Omental fat pad (tissue), 4 donors: ENCODE results near the gene CCDC92B. TPM values are rescaled to one million over a fixed set of nuclear protein-coding genes. Genes with fewer than 3 reads are reported as not detected.
A peak's percentile ranks its signal among the peaks of the same experiment; 100 is the strongest.
"Not testable (repeated sequence)": the region's sequence is repeated elsewhere in the genome, so short reads cannot be mapped to it uniquely, and the experiment has no call there.

Experiments used
- ATAC-seq: fragments of 150-250 bp; one replicate; pipeline ENCODE4 v1.9.1; 2016; ENCODE audit warnings: mild to moderate bottlenecking, moderate library complexity; ENCODE audit not compliant: low FRiP score
- DNase-seq: peaks from one replicate; pipeline ENCODE4 v3.0.0-alpha.2; 2019; ENCODE audit warnings: low spot score
- CTCF ChIP-seq, 3 donors: fragments of 450-650 bp; IDR thresholded peaks; one replicate each; pipeline ENCODE4 v1.5.1; 2016 to 2017; ENCODE audit warnings: antibody characterized with exemption in 3 of 3, mild to moderate bottlenecking in 3 of 3, moderate library complexity in 2 of 3
- total RNA-seq, 4 donors: library from RNA; depleted of rRNA; stranded (reverse); fragments of >200 nt; gene quantifications; one replicate each; pipeline ENCODE4 v1.1.0, GENCODE V29; 2016

Gene CCDC92B
- total RNA-seq, 4 donors from 2014 or later: not detected

- DNase-seq (peak; percentile 13), ATAC-seq (no peak)
- TF ChIP-seq CTCF (IDR thresholded peaks at IDR 0.05): no peak
Observed at GRCh38 chr17:2687074-2687418, 62.4 kb downstream of the CCDC92B start.

- DNase-seq (peak; percentile 14), ATAC-seq (no peak)
- no peak for TF ChIP-seq CTCF (IDR thresholded peaks at IDR 0.05)
Observed at GRCh38 chr17:2685696-2686095, 63.8 kb downstream of the CCDC92B start.

GRCh38 chr17:2684549-2684948, 64.9 kb downstream of the CCDC92B start:
- DNase-seq: peak; percentile 10
- ATAC-seq: no peak
- TF ChIP-seq CTCF (IDR thresholded peaks at IDR 0.05): no peak

- ATAC-seq (no peak), DNase-seq (peak; percentile 11)
Observed at GRCh38 chr17:2683912-2684311, 65.5 kb downstream of the CCDC92B start.

GRCh38 chr17:2682176-2682938, 67.1 kb downstream of the CCDC92B start:
- ATAC-seq (no peak), DNase-seq (no peak)
- TF ChIP-seq CTCF (IDR thresholded peaks at IDR 0.05): no peak

More at GRCh38 chr17:2683912-2684311, 65.5 kb downstream of the CCDC92B start:
- no peak for TF ChIP-seq CTCF (IDR thresholded peaks at IDR 0.05)

GRCh38 chr17:2681650-2682049, 67.8 kb downstream of the CCDC92B start:
- no peak for ATAC-seq
- TF ChIP-seq CTCF (IDR thresholded peaks at IDR 0.05): no peak
- DNase-seq: no peak

GRCh38 chr17:2680961-2681360, 68.5 kb downstream of the CCDC92B start:
- no peak for TF ChIP-seq CTCF (IDR thresholded peaks at IDR 0.05)
- no peak for ATAC-seq

GRCh38 chr17:2679247-2679646, 70.2 kb downstream of the CCDC92B start:
- not testable (repeated sequence) for ATAC-seq, DNase-seq

More at GRCh38 chr17:2680961-2681360, 68.5 kb downstream of the CCDC92B start:
- no peak for DNase-seq
